K562 (cell line): ENCODE measurements around the gene SF3A2. TPM values are rescaled to one million over a fixed set of nuclear protein-coding genes. Genes with fewer than 3 reads are reported as not detected.

Experiments used
- ATAC-seq: fragments of 200-7000 bp; cut with Tn5 transposase; 3 replicates; pipeline ENCODE4 v1.9.1; 2020; ENCODE audit warnings: moderate library complexity
- BruUV-seq: library from RNA; stranded (reverse); fragments of 400-500 nt; replicated peaks from 2 replicates; lab custom pipeline; 2021; lab: Mats Ljungman, UMichigan
- CTCF ChIA-PET: fragments of 300-600 bp; formaldehyde crosslinking; extraction: SDS; loops from one replicate; lab custom pipeline; 2021; ENCODE audit warnings: low intra/inter-chr PET ratio; lab: Yijun Ruan, JAX
- POLR2A ChIA-PET: fragments of 300-600, 350-650 bp; sonication (Branson Sonifier 250); formaldehyde crosslinking; extraction: SDS; loops from one replicate; lab custom pipeline; 2021; ENCODE audit warnings: antibody characterized with exemption, inconsistent platforms; lab: Yijun Ruan, JAX
- DNase-seq, 4 experiments: peaks; one replicate each; pipeline versions ENCODE4 v3.0.0 to v3.0.0-alpha.2; 2011 to 2018; ENCODE audit warnings: low spot score in 3 of 4, mixed read lengths in 3 of 4; ENCODE audit errors: extremely low read depth in 1 of 4
- FAIRE-seq: peaks from 2 replicates; lab custom pipeline; 2011; peaks lifted over from hg19 to GRCh38; lab: Jason Lieb, UNC
- H2AFZ ChIP-seq: 2 replicates; pipeline ENCODE4 v1.6.0; 2011; ENCODE audit warnings: low read depth, low read length, control low read depth, inconsistent platforms
- H3K27ac ChIP-seq: fragments of 200-600 bp; 3 replicates; pipeline ENCODE4 v1.8.0; 2011; ENCODE audit warnings: low read depth, mild to moderate bottlenecking, control low read depth, inconsistent platforms, low read length, moderate library complexity, mixed read lengths; ENCODE audit errors: extremely low read depth
- H3K27me3 ChIP-seq, 2 experiments: fragments of 300-600 bp in 1 of 2; 2 replicates in 1 of 2; 3 replicates in 1 of 2; pipeline versions ENCODE4 v1.6.0 to v1.8.0; 2011; ENCODE audit warnings: inconsistent platforms in 2 of 2, low read length in 2 of 2, mild to moderate bottlenecking in 1 of 2, mixed read lengths in 1 of 2, moderate library complexity in 1 of 2; ENCODE audit not compliant: control insufficient read depth in 2 of 2, insufficient read depth in 2 of 2
- H3K36me3 ChIP-seq: fragments of 300-600 bp; 3 replicates; pipeline ENCODE4 v1.8.0; 2011; ENCODE audit warnings: mild to moderate bottlenecking, low read length, inconsistent platforms; ENCODE audit not compliant: control insufficient read depth, insufficient read depth
- H3K4me1 ChIP-seq, 2 experiments: fragments of 200-600 bp in 1 of 2; replicated peaks in 1 of 2; 2 replicates in 1 of 2; 3 replicates in 1 of 2; pipeline versions ENCODE4 v1.5.1 to v1.8.0; 2011; ENCODE audit warnings: inconsistent platforms in 2 of 2, low read length in 2 of 2, mild to moderate bottlenecking in 1 of 2, mixed read lengths in 1 of 2, moderate library complexity in 1 of 2; ENCODE audit not compliant: control insufficient read depth in 2 of 2, insufficient read depth in 2 of 2
- H3K4me2 ChIP-seq: 2 replicates; pipeline ENCODE4 v1.6.1; 2011; ENCODE audit warnings: low read length, control low read depth, inconsistent platforms, mixed read lengths; ENCODE audit not compliant: insufficient read depth
- H3K4me3 ChIP-seq: fragments of 200-600 bp; sonication (generic), shearing (Covaris generic); 2 replicates; pipeline ENCODE4 v1.5.1; 2016; ENCODE audit warnings: control low read depth, inconsistent platforms
- H3K79me2 ChIP-seq: fragments of 200-600 bp; 3 replicates; pipeline ENCODE4 v1.8.0; 2011; ENCODE audit warnings: low read length, inconsistent platforms; ENCODE audit not compliant: control insufficient read depth, insufficient read depth
- H3K9ac ChIP-seq, 2 experiments: 2 replicates each; pipeline versions ENCODE4 v1.6.0 to v1.6.1; 2011; ENCODE audit warnings: low read depth in 2 of 2, low read length in 2 of 2, control low read depth in 1 of 2, inconsistent platforms in 1 of 2, mild to moderate bottlenecking in 1 of 2, mixed read lengths in 1 of 2; ENCODE audit not compliant: insufficient read depth in 1 of 2
- H3K9me1 ChIP-seq: one replicate; pipeline ENCODE4 v1.6.0; 2011; ENCODE audit warnings: inconsistent platforms, mild to moderate bottlenecking, low read length, moderate library complexity; ENCODE audit not compliant: control insufficient read depth, insufficient read depth
- H3K9me3 ChIP-seq: replicated peaks from 2 replicates; pipeline ENCODE4 v1.5.1; 2011; ENCODE audit warnings: low read depth, low read length, inconsistent platforms; ENCODE audit not compliant: control insufficient read depth, insufficient read depth
- H4K20me1 ChIP-seq: replicated peaks from 2 replicates; pipeline ENCODE4 v1.6.1; 2011; ENCODE audit warnings: low read length, inconsistent platforms, mixed read lengths; ENCODE audit not compliant: control insufficient read depth, insufficient read depth
- CHD2 ChIP-seq: IDR thresholded peaks from 2 replicates; pipeline ENCODE4 v1.6.1; 2011; ENCODE audit warnings: low read depth, low read length
- FOXK2 ChIP-seq, 2 experiments: fragments of 450-650 bp; IDR thresholded peaks in 1 of 2; conservative IDR thresholded peaks in 1 of 2; 2 replicates each; pipeline ENCODE4 v1.6.1; 2016; ENCODE audit warnings: low read depth in 2 of 2, mild to moderate bottlenecking in 1 of 2
- MEF2A ChIP-seq: IDR thresholded peaks from 2 replicates; pipeline ENCODE4 v1.6.1; 2011; ENCODE audit warnings: low read depth, mild to moderate bottlenecking, low read length, moderate library complexity; ENCODE audit not compliant: control insufficient read depth
- PCBP2 ChIP-seq: fragments of 200-400 bp; formaldehyde crosslinking; IDR thresholded peaks from 2 replicates; pipeline ENCODE4 v1.6.1; 2018; ENCODE audit warnings: low read length, low read depth, mild to moderate bottlenecking, moderate library complexity; ENCODE audit not compliant: poor library complexity, severe bottlenecking
- SMAD4 ChIP-seq: fragments of 250-450 bp; sonication (Bioruptor Pico); conservative IDR thresholded peaks from 2 replicates; pipeline ENCODE4 v1.8.0; 2021; ENCODE audit warnings: inconsistent platforms, mild to moderate bottlenecking, moderate library complexity
- THRA ChIP-seq: fragments of 450-650 bp; IDR thresholded peaks from 2 replicates; pipeline ENCODE4 v1.6.1; 2017; ENCODE audit warnings: mild to moderate bottlenecking, moderate library complexity
- ZNF316 ChIP-seq: fragments of 450-650 bp; IDR thresholded peaks from 2 replicates; pipeline ENCODE4 v1.6.1; 2016
- ZNF583 ChIP-seq: fragments of 250-450 bp; sonication (Bioruptor Pico); IDR thresholded peaks from 2 replicates; pipeline ENCODE4 v1.4.0; 2020
- ZNF586 ChIP-seq: fragments of 450-650 bp; formaldehyde crosslinking; conservative IDR thresholded peaks from 2 replicates; pipeline ENCODE4 v1.4.0; 2020; ENCODE audit warnings: mild to moderate bottlenecking, moderate library complexity
- WGBS: fragments of 100-300 bp; shearing (Covaris generic); methylation state at CpG from one replicate; pipeline ENCODE4 v1.1.6; 2016; ENCODE audit warnings: low coverage, mixed read lengths; ENCODE audit not compliant: insufficient coverage; ENCODE audit errors: missing lambda C conversion rate; 5-methylcytosine and 5-hydroxymethylcytosine counted together
- in situ Hi-C: fragments of 300-500 bp; cut with MboI; formaldehyde crosslinking; loops from 4 replicates; pipeline ENCODE4 v1.15.0; 2018; ENCODE audit warnings: inconsistent platforms, mixed read lengths
- intact Hi-C: fragments of 100-400 bp; cut with micrococcal nuclease; formaldehyde crosslinking; loops from 2 replicates; pipeline ENCODE4 v1.14.2; 2022
- polyA plus RNA-seq, 8 experiments: library from polyadenylated mRNA; depleted of rRNA in 4 of 8; stranded (reverse) in 5 of 8; unstranded in 3 of 8; fragments of >200 nt; fragmentation: Nextera tagmentation in 2 of 8; fragmentation: Illumina TruSeq in 1 of 8; extraction: Ambion mirVana in 2 of 8; extraction: Trizol in 1 of 8; gene quantifications; 2 replicates each; pipeline versions ENCODE4 v1.2.1 to v1.2.3, GENCODE V29; 2011 to 2014; ENCODE audit warnings: inconsistent platforms in 1 of 8, missing spikeins in 1 of 8
- total RNA-seq, 7 experiments: library from RNA; depleted of rRNA in 6 of 7; stranded (reverse); fragments of >200 nt in 6 of 7; fragmentation: Illumina TruSeq in 2 of 7; extraction: Trizol in 2 of 7; gene quantifications; 2 replicates each; pipeline versions ENCODE4 v1.2.1 to v1.2.3, GENCODE V29; 2011 to 2021; ENCODE audit warnings: low replicate concordance in 1 of 7
- TF ChIP-seq, protein P1 (sequence below): fragments of 450-650 bp; formaldehyde crosslinking; conservative IDR thresholded peaks from 2 replicates; pipeline ENCODE4 v1.4.0; 2022; ENCODE audit warnings: mild to moderate bottlenecking, missing genetic modification characterization

Gene SF3A2
- total and polyA plus RNA-seq, 9 of the 15 experiments (the other 6 are each of a cell fraction or from before 2014, with no cell fraction given): 0.17 to 194 (median 22.8) TPM

DNA sequence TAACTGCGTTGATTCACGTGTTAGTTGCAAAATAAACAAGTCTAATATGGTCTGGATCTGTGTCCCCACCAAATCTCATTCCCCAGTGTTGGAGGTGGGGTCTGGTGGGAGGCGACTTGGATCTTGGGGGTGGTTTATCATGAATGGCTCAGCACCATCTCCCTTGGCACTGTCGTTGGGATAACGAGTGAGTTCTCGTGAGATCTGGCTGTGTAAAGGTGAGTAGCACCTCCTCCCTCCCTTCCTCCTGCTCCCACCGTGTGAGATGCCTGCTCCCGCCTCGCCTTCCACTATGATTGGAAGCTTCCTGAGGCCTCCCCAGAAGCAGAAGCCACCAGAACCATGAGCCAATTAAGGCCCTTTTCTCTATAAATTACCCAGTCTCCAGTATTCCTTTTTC is 40.5 kb downstream of the SF3A2 start:
- in situ Hi-C loops: no loop called here
- no peak for FAIRE-seq

More for the DNA sequence above, 40.5 kb downstream of the SF3A2 start:
- BruUV-seq: no TSS peak
- no peak for DNase-seq
- Histone ChIP-seq H3K9me1 (peaks cover 5% of the 10 kb centered on the region), H4K20me1 (peaks cover 23% of the 10 kb centered on the region), H3K27ac (no peak overlapping the region), H3K4me2 (no peak overlapping the region), H3K79me2 (peaks cover 31% of the 10 kb centered on the region), H3K36me3 (peaks cover 22% of the 10 kb centered on the region), H3K4me1 (peaks cover 10 to 67% of the 10 kb centered on the region in 2 experiments), H2AFZ (no peak overlapping the region), H3K9me3 (no peaks in the 10 kb centered on the region), H3K9ac (no peak overlapping the region), H3K4me3 (no peak overlapping the region), H3K27me3 (no peaks in the 10 kb centered on the region)
- intact Hi-C loops: loop anchor here (5.0 kb wide), 2 partner anchors 40 to 335 kb away; no protein-coding TSS in a partner anchor
- 49% methylated on average over 9 of the region's 9 CpGs for WGBS
- POLR2A ChIA-PET: interaction anchor here (0.6 to 4.0 kb wide), 16 partner anchors 9 to 322 kb away, joined by 3 to 17 read pairs (median 4); partner anchors contain the start of gene PLEKHJ1
- no peak for ATAC-seq
- CTCF ChIA-PET: no interaction called here
- TF ChIP-seq THRA: no peak
- peak; percentile 51; the same call in 1 of the 2 replicates for TF ChIP-seq ZNF316
- no peak for TF ChIP-seq MEF2A
- no peak for TF ChIP-seq SMAD4 (CRISPR knock-in tag)
- no peak for TF ChIP-seq ZNF583 (CRISPR knock-in tag)
- TF ChIP-seq FOXK2 (conservative IDR thresholded peaks at IDR 0.05 in 1 of 2, IDR thresholded peaks at IDR 0.05 in 1 of 2; ENCODE audit: low read depth in 2 of 2): no peak
- TF ChIP-seq CHD2: peak; percentile 65; the same call in 1 of the 2 replicates
- TF ChIP-seq ZNF586 (CRISPR knock-in tag): no peak
- TF ChIP-seq, protein P1, sequence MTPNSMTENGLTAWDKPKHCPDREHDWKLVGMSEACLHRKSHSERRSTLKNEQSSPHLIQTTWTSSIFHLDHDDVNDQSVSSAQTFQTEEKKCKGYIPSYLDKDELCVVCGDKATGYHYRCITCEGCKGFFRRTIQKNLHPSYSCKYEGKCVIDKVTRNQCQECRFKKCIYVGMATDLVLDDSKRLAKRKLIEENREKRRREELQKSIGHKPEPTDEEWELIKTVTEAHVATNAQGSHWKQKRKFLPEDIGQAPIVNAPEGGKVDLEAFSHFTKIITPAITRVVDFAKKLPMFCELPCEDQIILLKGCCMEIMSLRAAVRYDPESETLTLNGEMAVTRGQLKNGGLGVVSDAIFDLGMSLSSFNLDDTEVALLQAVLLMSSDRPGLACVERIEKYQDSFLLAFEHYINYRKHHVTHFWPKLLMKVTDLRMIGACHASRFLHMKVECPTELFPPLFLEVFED (CRISPR knock-in tag): no peak
- TF ChIP-seq PCBP2: no peak
